ENCODE measurements around the gene CFAP206. TPM values are rescaled to one million over a fixed set of nuclear protein-coding genes. Genes with fewer than 3 reads are reported as not detected.

The CFAP206 gene
- total RNA-seq, 6 experiments from 2014 or later, result not detected

GRCh38 chr6:87397656-87398055 is 10.1 kb upstream of the CFAP206 start:
- H3K36me3 Mint-ChIP-seq (ENCODE audit: low read depth), result no peaks in the 10 kb centered on the region
- peaks cover 14% of the 10 kb centered on the region for H3K27me3 Mint-ChIP-seq (ENCODE audit: insufficient read depth)
- no peak for DNase-seq
- TF ChIP-seq CTCF (IDR thresholded peaks at IDR 0.05), result no peak
- no peak overlapping the region for H3K27ac Mint-ChIP-seq
- H3K4me3 Mint-ChIP-seq, result no peak overlapping the region
- no peaks in the 10 kb centered on the region for H3K9me3 Mint-ChIP-seq
- H3K4me1 Mint-ChIP-seq (ENCODE audit: low read depth), result no peaks in the 10 kb centered on the region

GRCh38 chr6:87401832-87402231 is 5.9 kb upstream of the CFAP206 start:
- Mint-ChIP-seq H3K4me1 (ENCODE audit: low read depth) (no peaks in the 10 kb centered on the region), H3K36me3 (ENCODE audit: low read depth) (no peaks in the 10 kb centered on the region), H3K27ac (no peak overlapping the region), H3K9me3 (no peaks in the 10 kb centered on the region), H3K4me3 (no peak overlapping the region), H3K27me3 (ENCODE audit: insufficient read depth) (peaks cover 14% of the 10 kb centered on the region)
- no peak for TF ChIP-seq CTCF (IDR thresholded peaks at IDR 0.05)
- no peak for DNase-seq

- peak overlapping the region; percentile 60 for H3K27ac Mint-ChIP-seq
- peak; percentile 3 for DNase-seq
- H3K9me3 Mint-ChIP-seq, result no peaks in the 10 kb centered on the region
- peak overlapping the region; percentile 87 for H3K4me3 Mint-ChIP-seq
- no peaks in the 10 kb centered on the region for H3K36me3 Mint-ChIP-seq (ENCODE audit: low read depth)
- no peak for TF ChIP-seq CTCF (IDR thresholded peaks at IDR 0.05)
- H3K27me3 Mint-ChIP-seq (ENCODE audit: insufficient read depth), result peaks cover 6% of the 10 kb centered on the region; the same call in 1 of the 2 replicates
- no peaks in the 10 kb centered on the region for H3K4me1 Mint-ChIP-seq (ENCODE audit: low read depth)
Measured at GRCh38 chr6:87407561-87407900, 241 bp upstream of the CFAP206 start.

- peaks cover 9% of the 10 kb centered on the region; the same call in 1 of the 2 replicates for H3K27me3 Mint-ChIP-seq (ENCODE audit: insufficient read depth)
- no peak for TF ChIP-seq CTCF (IDR thresholded peaks at IDR 0.05)
- DNase-seq, result no peak
- peak overlapping the region; percentile 87 for H3K4me3 Mint-ChIP-seq
- no peaks in the 10 kb centered on the region for H3K4me1 Mint-ChIP-seq (ENCODE audit: low read depth)
- H3K27ac Mint-ChIP-seq, result peak overlapping the region; percentile 66
- H3K9me3 Mint-ChIP-seq, result no peaks in the 10 kb centered on the region
- H3K36me3 Mint-ChIP-seq (ENCODE audit: low read depth), result no peaks in the 10 kb centered on the region
Measured at GRCh38 chr6:87408721-87409155, 966 bp downstream of the CFAP206 start.

- Mint-ChIP-seq H3K4me3 (no peak overlapping the region), H3K36me3 (ENCODE audit: low read depth) (no peaks in the 10 kb centered on the region), H3K27me3 (ENCODE audit: insufficient read depth) (peaks cover 4% of the 10 kb centered on the region; the same call in 1 of the 2 replicates), H3K9me3 (no peaks in the 10 kb centered on the region), H3K27ac (no peak overlapping the region), H3K4me1 (ENCODE audit: low read depth) (no peaks in the 10 kb centered on the region)
- DNase-seq, result no peak
- TF ChIP-seq CTCF (IDR thresholded peaks at IDR 0.05), result no peak
Measured at GRCh38 chr6:87419266-87419665, 11.5 kb downstream of the CFAP206 start.

- H3K36me3 Mint-ChIP-seq (ENCODE audit: low read depth), result no peaks in the 10 kb centered on the region
- H3K9me3 Mint-ChIP-seq, result no peaks in the 10 kb centered on the region
- H3K4me1 Mint-ChIP-seq (ENCODE audit: low read depth), result no peaks in the 10 kb centered on the region
- no peak for DNase-seq
- H3K27me3 Mint-ChIP-seq (ENCODE audit: insufficient read depth), result peaks cover 1% of the 10 kb centered on the region; the same call in 1 of the 2 replicates
- no peak overlapping the region for H3K4me3 Mint-ChIP-seq
- no peak for TF ChIP-seq CTCF (IDR thresholded peaks at IDR 0.05)
- H3K27ac Mint-ChIP-seq, result no peak overlapping the region
Measured at GRCh38 chr6:87420360-87420759, 12.6 kb downstream of the CFAP206 start.

All from HFFc6 (cell line).